Bronchial epithelial cell (primary cell): ENCODE results near the gene BRIP1. TPM values are rescaled to one million over a fixed set of nuclear protein-coding genes. Genes with fewer than 3 reads are reported as not detected.
A peak's percentile ranks its signal among the peaks of the same experiment; 100 is the strongest.
"Not testable (repeated sequence)": the region's sequence is repeated elsewhere in the genome, so short reads cannot be mapped to it uniquely, and the experiment has no call there.

Experiments
- DNase-seq: peaks from one replicate; pipeline ENCODE4 v3.0.0-alpha.2; 2010; ENCODE audit warnings: low read depth
- FAIRE-seq: peaks from 2 replicates; lab custom pipeline; 2011; peaks lifted over from hg19 to GRCh38; lab: Jason Lieb, UNC
- H3K27me3 ChIP-seq: 2 replicates; pipeline ENCODE4 v1.5.1; 2011; ENCODE audit warnings: low read length; ENCODE audit not compliant: control insufficient read depth, insufficient read depth
- H3K36me3 ChIP-seq: 2 replicates; pipeline ENCODE4 v1.5.1; 2011; ENCODE audit warnings: low read length; ENCODE audit not compliant: control insufficient read depth, insufficient read depth
- H3K4me3 ChIP-seq: 2 replicates; pipeline ENCODE4 v1.5.1; 2011; ENCODE audit warnings: mild to moderate bottlenecking, low read depth, low read length, control low read depth
- total RNA-seq: library from RNA; depleted of rRNA; stranded (reverse); fragments of >200 nt; gene quantifications from 2 replicates; pipeline ENCODE4 v1.2.1, GENCODE V29; 2014
- TF ChIP-seq, protein P1 (sequence below): IDR thresholded peaks from 2 replicates; pipeline ENCODE4 v1.5.1; 2011; ENCODE audit warnings: mild to moderate bottlenecking, moderate library complexity, low read length, control low read depth, inconsistent platforms; ENCODE audit not compliant: insufficient read depth, severe bottlenecking

BRIP1 gene
- total RNA-seq, 1 donor from 2014 or later = 1.1 TPM

DNA sequence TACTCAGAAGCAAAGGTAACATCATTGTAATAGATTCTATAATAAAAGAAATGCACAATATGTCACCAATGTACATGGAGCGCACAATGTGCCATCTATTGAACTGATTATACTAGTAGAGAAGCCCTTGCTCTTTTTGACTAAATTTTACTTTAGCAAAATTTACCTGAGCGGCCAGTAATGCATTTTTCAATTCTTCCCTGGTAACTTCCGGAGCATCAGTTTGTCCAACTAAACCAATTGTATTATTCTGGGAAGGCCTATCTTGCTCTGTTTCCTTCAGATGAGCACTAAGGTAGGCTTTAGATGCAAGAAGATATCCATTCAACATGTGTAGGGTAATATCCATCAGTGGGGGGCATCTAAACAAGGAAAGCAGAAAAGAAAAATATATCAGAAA is 8.8 kb upstream of the BRIP1 start:
- peaks cover 4% of the 10 kb centered on the region for H3K36me3 ChIP-seq
- FAIRE-seq = no peak
- TF ChIP-seq, protein P1, sequence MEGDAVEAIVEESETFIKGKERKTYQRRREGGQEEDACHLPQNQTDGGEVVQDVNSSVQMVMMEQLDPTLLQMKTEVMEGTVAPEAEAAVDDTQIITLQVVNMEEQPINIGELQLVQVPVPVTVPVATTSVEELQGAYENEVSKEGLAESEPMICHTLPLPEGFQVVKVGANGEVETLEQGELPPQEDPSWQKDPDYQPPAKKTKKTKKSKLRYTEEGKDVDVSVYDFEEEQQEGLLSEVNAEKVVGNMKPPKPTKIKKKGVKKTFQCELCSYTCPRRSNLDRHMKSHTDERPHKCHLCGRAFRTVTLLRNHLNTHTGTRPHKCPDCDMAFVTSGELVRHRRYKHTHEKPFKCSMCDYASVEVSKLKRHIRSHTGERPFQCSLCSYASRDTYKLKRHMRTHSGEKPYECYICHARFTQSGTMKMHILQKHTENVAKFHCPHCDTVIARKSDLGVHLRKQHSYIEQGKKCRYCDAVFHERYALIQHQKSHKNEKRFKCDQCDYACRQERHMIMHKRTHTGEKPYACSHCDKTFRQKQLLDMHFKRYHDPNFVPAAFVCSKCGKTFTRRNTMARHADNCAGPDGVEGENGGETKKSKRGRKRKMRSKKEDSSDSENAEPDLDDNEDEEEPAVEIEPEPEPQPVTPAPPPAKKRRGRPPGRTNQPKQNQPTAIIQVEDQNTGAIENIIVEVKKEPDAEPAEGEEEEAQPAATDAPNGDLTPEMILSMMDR = no peak
- no peak overlapping the region for H3K4me3 ChIP-seq
- DNase-seq = no peak
- H3K27me3 ChIP-seq = no peaks in the 10 kb centered on the region

DNA sequence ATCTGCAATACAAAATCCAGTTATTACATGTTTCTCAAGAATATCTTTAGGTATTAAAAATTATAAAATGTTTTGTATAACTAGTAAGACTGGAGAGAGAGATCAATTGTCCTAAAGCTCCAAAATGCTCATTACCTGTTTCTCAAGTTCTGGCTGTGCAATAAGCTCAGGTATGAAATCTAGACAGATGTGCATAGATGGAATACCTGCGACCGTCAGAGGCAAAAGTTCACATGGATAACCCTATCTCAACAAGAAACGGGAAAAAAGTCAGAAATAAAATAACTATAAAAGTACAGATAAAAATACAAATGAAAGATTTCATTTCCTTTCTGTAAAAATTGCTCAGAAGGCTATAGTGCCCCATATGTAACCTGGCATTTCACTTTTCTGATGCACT is 5.8 kb upstream of the BRIP1 start:
- H3K36me3 ChIP-seq = peaks cover 4% of the 10 kb centered on the region
- TF ChIP-seq, protein P1 = no peak
- H3K4me3 ChIP-seq = no peak overlapping the region
- DNase-seq = no peak
- no peaks in the 10 kb centered on the region for H3K27me3 ChIP-seq
- no peak for FAIRE-seq

DNA sequence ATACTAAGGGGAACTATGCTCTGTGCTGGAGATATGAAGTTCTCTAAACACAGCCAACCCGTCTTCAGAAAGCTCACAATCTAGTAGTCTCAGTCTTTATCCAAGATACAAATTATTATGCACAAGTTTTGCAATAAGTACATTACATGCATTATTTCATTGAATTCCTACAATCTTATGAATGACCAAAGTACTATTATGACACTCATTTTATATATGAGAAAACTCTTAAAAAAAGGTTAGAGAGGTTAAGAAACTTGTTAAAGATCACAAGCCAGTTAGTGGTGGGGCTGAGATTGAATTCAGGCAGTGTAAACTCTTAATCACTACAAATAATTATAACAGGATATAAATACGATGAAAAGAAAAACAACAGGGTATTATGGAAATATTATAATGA is 4.7 kb upstream of the BRIP1 start:
- DNase-seq = no peak
- H3K4me3 ChIP-seq = no peak overlapping the region
- H3K36me3 ChIP-seq = peaks cover 2% of the 10 kb centered on the region
- FAIRE-seq = no peak
- TF ChIP-seq, protein P1 = no peak
- no peaks in the 10 kb centered on the region for H3K27me3 ChIP-seq

DNA sequence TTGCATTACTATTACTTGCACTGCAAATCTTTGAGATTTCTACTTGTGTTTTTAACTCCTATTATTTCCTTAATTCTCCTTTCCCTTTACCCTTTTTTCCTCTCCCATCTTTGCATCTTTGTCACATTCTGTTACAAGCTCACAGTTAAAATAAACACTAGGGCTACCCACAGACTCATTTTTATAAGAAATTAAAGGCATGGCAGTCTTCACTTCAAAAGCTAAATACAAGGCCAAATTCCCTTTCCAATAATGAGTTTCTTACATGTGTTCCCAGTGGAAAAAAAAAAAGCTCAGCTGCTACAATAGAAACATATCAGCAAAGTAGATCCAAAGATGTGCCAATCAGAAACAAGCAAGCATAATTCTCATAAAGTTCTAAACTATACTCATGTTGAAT is 3.7 kb upstream of the BRIP1 start:
- TF ChIP-seq, protein P1 = no peak
- peaks cover 2% of the 10 kb centered on the region for H3K36me3 ChIP-seq
- no peak for FAIRE-seq

DNA sequence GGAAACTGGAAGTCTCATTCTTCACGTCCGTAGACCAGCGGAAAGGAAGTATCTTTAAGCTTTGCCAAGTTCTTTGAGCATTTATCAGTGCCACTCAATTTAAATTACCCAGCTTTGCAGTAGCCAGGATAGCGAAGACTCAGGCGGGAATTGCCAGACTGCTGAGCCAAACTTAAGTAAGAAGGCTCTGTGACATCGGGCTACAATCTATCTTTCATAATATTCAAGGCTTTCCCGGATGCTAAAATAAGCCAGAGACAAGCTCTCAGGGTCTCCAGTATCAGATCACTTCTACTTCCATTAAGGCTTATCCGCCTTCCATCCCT is 436 bp upstream of the BRIP1 start:
- Histone ChIP-seq H3K27me3 (no peaks in the 10 kb centered on the region), H3K4me3 (peak overlapping the region; percentile 84), H3K36me3 (peaks cover 1% of the 10 kb centered on the region)
- TF ChIP-seq, protein P1 = no peak
- DNase-seq (no peak), FAIRE-seq (no peak)

More for the DNA sequence above, 3.7 kb upstream of the BRIP1 start:
- no peak overlapping the region for H3K4me3 ChIP-seq
- H3K27me3 ChIP-seq = no peaks in the 10 kb centered on the region
- no peak for DNase-seq

DNA sequence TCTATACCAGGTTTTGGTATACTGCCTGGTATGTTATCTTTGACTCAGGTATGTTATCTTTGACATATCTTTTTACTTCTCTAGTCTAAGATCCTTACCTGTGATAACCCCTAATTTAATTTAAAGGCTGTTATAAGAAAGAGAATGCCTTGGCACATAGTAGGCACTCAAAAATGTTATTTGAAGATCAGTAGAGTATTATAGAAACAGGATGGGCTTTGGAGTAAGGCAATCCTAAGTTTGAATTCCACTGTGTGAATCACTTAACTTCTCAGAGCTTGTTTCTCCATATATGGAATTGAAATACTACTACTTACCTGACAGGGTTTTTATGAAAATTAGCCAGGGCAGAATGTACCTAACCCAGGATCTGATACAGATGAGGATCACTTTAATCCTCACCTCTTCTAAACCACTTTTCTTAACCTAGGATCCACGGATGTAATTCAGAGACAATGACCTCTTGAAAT is 1.2 kb downstream of the BRIP1 start:
- DNase-seq (peak; percentile 74), FAIRE-seq (no peak)
- H3K4me3 ChIP-seq = no peak overlapping the region
- no peaks in the 10 kb centered on the region for H3K36me3 ChIP-seq
- TF ChIP-seq, protein P1 = no peak
- H3K27me3 ChIP-seq = no peaks in the 10 kb centered on the region

DNA sequence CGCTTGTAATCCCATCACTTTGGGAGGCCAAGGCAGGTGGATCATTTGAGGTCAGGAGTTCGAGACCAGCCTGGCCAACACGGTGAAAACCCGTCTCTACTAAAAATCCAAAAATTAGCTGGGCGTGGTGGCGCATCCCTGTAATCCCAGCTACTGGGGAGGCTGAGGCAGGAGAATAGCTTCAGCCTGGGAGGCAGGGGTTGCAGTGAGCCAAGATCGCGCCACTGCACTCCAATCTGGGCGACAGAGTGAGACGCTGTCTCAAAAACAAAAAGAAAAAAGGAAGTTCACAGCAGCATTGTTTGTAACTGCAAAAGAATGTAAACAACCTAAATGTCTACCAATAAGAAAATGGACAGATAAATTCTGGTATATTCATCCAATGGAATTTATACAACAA is 2.9 kb downstream of the BRIP1 start:
- FAIRE-seq = not testable (repeated sequence)

More for the DNA sequence above, 2.9 kb downstream of the BRIP1 start:
- H3K27me3 ChIP-seq, H3K36me3 ChIP-seq, H3K4me3 ChIP-seq, DNase-seq: not testable (repeated sequence)
